CD4-positive, alpha-beta T cell treated with Interleukin-6 at 100 ng/mL for 8 hours (primary cell): ENCODE measurements around the gene TBC1D12.

Source experiments
- DNase-seq: peaks from one replicate; pipeline ENCODE4 v3.0.0-alpha.2; 2020; ENCODE audit warnings: mixed read lengths, low spot score

The TBC1D12 gene

DNA sequence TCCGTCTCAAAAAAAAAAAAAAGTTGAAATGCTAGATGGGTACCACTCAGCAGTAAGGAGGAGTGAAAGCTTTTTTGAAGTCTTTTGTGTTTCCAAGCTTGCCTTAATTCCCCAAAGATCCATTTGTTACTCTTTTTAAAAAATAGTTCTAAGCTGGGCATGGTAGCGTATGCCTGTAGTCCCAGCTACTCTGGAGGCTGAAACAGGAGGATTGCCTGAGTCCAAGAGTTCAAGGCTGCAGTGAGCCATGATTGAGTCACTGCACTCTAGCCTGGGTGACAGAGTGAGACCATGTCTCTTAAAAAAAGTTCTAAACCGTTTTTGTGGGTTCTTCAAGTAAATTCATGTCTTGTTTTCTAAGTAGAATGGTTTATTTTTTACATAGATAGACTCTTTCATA is 5.3 kb downstream of the TBC1D12 start:
- DNase-seq = no peak

DNA sequence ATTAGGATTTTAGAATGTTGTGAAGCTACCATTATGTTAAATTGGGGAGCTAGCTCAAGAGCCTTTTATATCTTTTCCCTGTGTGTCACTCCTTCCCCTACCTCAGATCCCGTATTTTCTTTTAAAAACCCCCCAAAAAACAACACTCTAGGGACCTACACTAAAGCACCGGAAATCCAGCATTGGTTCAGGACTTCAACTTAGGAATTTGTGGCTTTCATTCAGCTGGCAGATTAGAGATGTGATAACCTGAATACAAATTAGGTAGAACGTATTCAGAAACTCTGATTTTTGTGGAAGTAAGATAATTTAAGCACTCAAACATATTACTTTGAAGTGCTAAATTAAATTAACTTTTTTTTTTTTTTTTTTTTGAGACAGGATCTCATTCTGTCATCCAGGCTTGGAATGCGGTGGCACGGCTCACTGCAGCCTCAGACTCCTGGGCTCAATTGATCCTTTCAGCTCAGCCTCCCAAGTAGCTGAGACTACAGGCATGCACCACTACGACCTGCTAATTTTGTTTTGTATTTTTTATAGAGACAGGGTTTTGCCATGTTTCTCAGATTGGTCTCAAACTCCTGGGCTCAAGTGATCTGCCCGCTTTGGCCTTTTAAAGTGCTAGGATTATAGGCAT is 6.8 kb downstream of the TBC1D12 start:
- no peak for DNase-seq

DNA sequence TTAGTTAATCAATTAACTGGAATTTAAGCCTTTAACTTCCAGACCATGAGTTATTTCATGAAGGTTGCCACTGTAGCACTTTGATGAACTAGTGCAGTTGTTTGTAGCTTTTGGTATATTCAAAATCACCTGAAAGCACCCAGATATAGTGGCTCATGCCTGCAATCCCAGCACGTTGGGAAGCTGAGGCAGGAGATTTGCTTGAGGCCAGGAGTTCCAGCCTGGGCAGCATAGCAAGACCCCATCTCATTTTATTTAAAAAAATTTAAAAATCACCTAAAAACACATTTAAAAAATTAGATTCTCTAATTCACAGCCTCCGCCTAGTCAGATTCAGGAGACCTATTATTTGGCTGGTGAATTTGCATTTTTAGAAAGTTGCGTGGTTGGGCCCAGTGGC is 9.0 kb downstream of the TBC1D12 start:
- DNase-seq = no peak

DNA sequence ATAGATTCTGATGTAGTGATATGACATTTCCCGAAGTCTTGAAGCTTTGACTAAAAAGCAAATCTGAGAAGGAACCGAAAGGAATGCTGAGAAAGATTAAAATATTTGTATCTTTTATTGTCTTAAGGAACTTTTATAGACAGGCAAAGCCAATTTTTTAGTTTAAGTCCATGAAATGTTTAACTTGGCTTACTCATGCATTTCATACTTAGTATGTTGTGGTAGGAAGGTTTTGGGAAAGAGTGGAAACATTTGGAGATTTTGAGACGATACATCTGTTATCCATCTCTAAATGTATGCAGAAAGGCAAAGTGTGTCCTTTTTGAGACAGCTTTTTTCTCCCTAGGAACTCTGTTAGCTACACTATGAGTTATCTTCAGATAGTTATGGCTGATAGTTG is 10.1 kb downstream of the TBC1D12 start:
- DNase-seq = no peak

DNA sequence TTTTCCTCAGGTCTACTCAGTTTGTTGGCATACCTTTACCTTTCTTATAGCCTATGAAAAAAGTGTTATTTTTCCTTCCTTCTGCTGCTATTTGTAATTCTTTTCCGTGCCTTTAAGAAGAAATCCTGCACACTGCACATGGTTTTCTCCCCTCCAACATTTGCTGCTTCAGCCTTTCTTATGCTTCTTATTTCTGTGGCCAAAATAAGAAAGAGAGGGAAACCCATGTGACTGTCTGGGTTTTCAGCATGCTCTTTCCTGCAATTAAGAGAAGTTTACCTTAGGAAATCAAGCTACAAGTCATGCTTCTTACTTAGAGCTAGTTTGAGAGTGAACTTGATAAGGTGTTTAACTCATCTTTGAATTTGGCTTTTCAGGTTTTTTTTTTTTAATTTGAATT is 11.0 kb downstream of the TBC1D12 start:
- no peak for DNase-seq

DNA sequence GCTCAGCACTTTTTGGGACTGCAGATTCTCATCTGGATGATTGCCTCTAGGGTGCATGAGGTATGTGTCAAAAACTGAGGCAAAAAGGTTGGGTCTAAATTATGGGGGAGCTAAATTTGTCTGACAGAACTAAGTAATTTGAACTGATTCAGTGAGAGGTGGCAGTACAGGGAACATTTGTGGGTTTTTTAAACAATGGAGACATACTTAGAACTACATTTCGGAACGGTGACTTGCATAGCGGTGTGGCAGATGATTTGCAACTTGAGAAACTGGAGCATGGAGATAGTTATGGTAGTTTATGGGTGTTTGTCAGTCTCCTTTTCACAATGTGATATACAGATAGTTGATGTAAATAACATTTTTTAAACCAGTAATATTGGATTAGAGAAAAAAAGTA is 14.6 kb downstream of the TBC1D12 start:
- no peak for DNase-seq

DNA sequence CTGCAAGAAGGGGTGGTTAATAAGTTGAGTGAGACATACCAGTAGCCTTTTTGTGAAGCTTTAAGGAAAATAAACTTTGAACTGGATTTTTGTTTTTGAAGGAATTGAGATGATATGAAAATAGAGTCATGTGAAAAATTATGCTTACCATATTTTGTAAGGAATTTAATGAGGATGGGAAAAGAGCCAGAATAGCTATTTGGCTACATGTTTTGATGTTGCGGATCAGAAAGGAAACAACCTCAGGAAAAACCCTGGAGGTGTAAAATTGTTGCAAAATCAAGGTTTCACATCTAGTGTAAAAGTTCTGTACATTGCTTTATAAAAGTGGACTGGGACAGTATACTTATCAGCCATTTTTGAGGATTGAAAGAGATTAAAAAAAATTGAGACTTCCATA is 15.0 kb downstream of the TBC1D12 start:
- DNase-seq = no peak

DNA sequence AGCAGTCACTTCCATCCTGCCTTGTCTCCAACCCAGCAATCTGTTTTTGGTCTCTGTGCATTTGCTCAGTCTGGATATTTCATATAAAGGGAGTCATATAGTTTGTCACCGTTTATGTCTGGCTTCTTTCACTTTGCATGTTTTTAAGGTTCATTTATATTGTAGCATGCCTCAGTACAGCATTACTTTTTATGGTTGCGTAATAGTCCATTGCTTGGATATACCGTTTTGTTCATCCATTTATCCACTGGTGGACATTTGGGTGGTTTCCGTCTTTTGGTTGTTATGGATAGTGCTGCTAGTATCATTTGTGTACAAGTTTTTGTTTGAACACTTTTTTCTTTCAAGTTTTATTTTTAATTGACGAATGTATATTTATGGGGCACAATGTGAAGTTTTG is 18.2 kb downstream of the TBC1D12 start:
- DNase-seq = no peak

DNA sequence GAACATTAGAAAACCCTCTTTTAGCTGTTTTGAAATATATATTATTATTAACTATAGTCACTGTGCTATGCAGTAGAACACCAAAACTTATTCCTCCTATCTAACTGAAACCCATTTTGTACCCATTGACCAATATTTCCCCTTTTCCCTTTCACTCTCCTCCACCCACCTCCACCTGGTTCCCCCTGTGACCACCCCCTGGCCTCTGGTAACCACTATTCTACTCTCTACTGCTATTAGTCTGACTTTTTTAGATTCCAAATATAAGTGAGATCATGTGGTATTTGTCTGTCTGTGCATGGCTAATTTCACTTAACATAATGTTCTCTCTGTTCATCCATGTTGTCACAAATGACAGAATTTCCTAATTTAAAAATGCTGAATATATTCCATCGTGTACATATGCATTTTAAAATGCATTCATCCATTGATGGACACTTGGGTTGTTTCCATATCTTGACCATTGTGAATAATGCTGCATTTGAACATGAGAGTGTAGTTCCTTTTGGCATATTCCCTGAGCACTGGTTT is 18.7 kb downstream of the TBC1D12 start:
- no peak for DNase-seq

DNA sequence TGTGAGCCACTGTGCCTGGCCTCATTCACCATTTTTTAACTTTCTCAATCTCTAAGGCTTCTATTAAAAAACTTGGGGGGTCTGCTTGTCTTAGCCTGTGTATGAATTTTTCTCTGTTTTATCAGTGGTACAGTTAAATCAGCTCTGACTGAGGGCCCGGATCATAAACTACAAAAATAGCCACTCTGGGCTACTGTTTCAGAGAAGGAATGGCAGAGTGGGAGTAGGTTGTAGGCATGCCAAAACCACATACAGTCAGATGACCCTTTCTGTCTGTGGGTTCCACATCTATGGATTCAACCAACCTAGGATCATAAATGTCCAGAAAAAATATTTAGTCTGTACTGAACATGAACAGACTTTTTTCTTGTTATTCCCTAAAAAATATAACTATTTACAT is 21.3 kb downstream of the TBC1D12 start:
- DNase-seq = no peak

DNA sequence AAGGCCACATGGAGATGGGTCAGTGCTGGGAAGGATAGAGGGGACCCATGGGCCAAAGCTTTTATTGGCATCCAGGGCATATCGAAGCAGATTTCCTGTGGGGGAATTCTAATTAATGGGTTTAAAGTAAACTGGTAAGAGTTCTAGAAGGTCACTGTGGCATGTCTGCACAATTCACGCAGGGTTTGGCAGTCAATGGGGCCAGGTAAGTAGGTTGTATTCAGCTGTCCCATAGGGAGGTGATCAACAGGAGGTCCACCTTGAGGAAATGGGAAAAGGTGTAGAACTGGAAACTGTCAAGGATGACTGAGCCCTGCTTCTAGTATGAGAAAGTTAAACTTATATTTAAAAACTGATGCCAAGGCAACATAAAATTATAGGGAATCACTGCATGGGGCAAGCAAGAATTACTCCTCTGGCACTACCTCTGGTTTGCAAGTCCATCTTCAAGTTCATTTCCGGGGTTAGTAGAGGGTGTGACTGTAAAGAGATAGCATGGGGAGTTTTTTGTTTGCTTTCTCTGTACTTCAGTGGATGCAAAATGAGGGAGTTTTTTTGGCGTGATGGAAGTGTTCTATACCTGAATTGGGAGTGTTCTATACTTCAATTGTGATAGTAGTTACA is 22.5 kb downstream of the TBC1D12 start:
- no peak for DNase-seq

DNA sequence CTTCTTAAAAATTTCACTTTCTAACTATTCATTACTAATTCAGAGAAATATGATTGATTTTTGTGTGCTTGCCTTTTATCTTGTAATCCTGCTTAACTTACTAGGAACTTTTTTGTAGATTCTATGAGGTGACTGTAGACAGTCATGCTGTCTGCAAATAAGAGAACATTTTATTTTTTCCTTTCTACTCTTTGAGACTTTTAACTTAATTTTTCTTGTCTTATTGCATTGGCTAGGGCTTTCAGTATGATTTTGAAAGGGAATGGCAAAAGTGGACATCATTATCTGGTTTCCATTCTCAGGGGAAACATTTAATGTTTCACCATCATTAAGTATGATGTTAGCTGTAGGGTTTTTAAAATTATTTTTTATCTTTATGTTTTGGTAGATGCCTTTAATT is 23.6 kb downstream of the TBC1D12 start:
- no peak for DNase-seq

DNA sequence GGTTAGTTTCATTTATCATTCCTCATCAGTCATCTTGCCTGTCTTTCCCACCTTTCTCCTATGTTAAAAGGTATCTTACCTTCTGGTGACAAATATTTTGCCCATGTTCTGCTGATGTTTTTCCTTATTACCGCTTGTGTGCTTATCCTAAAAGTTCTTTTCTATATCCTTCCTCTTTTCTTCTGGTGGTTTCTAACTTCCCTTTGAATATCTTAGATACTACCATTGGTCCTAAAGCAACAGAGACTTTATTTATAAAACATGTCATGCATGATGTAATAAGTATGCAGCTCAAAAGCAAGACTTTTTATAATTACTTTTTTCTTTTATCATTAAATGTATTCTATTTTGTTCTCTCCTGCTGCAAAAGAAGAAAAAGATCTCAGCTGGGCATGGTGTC is 24.8 kb downstream of the TBC1D12 start:
- no peak for DNase-seq

DNA sequence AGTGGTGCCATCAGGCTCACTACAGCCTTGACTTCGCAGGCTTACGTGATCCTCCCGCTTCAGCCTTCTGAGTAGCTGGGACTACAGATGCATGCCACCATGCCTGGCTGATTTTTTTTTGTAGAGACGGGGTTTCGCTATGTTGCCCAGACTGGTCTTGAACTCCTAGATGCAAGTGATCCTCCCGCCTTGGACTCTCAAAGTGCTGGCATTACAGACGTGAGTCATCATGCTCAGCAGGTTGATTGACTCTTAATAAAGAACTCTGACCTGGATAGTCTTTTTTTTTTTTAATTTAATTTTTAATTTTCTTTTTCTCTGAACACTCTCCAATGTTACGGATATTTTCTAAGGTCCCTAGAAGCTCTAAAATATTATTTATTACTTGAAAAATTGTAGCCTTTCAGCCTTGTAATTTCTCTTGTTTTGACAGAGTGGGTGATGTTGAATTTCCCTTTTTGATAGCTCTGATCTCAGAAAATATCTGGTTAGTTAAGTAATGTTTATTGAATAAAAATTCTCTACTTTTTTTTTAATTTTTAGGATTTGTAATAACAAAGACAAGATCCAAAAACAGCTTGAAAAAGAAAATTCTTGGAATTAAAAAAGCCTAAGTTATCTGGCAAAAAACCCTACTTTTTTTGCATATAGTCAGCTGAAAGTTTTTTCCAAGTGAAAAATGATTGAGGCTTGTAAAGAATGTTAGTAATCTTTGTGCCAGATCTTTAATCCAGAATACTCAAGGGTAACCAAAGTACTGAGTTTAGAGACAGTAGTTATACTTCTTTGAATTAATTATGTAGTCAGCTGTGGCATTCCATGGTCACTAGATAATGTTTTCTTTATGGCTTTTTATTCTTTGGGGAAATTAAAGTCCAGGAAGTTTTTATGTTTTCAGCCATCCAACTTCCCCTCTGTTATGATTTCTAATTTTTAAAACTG is 26.7 kb downstream of the TBC1D12 start:
- no peak for DNase-seq

DNA sequence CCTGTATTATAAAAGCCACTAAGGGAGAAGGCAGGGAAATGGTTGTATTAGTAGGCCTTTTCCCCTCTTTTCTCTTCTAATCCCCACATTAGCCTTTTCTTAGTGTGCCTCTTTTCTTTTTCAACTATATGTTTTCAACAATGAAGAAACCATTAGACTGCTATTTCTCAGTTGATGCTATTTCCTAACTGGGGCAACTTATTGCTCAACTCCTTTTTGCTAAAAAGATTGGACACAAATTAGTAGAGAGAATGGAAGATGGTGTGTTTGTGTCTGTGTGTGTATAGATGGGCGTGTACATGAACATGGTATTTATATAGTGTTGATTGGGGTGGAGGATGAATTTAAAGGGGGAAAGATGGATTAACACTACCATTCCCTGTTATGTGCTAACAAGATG is 28.4 kb downstream of the TBC1D12 start:
- DNase-seq = no peak

DNA sequence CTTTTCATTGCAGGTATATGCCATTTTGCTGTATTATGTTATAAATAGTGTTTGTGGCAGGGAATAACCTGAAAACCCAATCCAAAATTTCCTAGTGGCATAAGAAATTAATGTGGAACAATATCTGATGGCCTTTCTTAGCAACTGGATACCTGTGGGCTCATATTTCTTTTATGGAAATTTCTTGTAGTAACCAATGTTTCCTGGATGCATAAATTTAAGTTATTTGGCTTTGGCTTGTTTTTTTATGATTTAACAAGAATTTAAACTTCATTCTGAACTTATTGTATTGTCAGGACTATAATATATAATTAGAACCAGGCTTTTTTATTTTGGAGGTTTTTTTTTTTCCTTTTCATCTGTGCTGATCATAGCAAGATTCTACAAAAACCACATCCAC is 30.1 kb downstream of the TBC1D12 start:
- no peak for DNase-seq

DNA sequence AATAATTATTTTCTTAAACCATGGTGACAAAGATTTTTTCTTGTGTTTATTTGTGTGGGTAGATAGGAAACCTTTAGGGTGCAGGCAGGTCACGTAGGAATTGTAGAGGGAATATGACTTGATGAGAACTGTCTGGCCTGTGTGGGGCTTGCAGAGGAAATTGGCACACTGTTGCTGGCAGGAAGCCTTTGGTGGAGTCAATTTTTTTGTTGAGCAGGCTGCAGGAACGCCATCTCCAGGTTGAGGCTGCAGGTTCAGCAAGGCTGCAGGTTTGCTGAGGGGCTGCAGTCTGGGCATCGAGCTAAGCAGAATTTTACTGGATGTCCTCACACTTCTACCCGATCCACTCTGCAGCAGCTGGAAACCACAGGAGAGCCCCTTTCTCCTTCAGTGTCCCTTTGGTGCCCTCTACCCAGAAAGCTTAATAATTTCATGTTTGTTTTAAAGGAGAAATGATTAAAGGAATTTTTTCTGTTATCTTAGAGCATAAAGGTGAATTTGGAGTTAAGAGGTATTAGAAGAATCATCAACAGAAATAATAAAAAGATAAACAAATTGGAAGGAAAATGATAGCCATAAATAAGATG is 37.0 kb downstream of the TBC1D12 start:
- DNase-seq = no peak

DNA sequence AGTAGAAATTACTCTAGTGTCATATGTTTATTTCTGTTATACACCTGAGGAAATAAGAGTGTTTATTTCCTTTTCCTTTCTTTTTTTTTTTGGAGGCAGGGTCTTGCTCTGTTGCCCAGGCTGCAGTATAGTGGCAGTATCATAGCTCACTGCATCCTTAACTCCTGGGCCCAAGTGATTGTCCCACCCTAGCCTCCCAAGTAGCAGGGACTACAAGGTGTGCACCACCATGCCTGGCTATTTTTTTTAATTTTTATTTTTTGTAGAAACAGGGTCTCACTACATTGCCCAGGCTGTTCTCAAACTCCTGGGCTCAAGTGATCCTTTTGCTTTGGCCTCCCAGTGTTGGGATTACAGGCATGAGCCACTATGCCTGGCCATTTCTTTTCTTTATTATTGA is 37.8 kb downstream of the TBC1D12 start:
- DNase-seq = no peak

DNA sequence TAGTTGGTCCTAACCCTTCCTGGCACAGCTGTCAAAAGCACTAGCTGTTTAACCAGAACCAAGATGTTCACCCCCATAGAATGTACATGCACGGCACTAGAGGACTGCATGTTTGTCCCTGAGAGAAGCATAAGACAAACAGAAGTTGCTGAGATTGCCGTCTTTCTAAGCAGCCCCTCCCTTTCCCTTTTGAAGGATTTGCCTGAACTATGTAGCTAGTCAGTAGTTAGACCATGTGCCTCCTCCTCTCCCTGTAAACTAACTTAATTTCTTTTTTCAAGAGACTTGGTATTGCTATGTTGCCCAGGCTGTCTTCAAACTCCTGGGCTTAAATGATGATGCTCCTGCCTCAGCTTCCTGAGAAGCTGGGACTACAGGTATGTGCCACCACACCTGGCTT is 40.7 kb downstream of the TBC1D12 start:
- no peak for DNase-seq

DNA sequence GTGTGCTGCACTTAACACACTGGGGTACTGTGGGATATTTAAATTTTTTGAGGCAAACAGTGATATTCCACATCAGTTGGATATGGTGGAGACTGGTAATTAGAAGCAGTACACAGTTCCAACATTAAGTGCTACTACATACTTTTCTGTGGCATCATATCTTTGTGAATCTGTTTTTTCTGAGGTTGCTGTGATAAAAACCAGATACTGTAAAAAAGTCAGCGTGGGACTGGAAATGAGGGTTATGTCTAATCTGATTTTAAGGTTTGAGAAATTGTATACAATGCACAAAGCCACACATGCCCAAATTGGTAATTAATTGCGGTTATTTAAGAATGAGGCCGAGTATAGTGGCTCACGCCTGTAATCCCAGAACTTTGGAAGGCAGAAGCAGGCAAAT is 41.2 kb downstream of the TBC1D12 start:
- DNase-seq = no peak

DNA sequence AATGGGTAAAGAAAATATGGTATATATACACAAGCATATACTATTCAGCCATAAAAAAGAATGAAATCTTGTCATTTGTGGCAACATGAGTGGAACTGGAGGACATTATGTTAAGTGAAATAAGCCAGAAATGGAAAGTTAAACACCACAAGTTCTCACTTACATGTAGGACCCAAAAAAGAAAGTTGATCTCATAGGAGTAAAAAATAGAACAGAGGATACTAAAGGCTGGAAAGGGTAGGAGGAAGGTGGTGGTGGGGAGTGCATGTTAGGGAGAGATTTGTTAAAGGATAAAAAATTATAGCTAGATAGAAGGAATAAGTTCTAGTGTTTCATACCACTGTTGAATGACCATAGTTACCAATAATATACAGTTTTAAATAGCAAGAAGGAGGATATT is 48.4 kb downstream of the TBC1D12 start:
- DNase-seq = no peak

DNA sequence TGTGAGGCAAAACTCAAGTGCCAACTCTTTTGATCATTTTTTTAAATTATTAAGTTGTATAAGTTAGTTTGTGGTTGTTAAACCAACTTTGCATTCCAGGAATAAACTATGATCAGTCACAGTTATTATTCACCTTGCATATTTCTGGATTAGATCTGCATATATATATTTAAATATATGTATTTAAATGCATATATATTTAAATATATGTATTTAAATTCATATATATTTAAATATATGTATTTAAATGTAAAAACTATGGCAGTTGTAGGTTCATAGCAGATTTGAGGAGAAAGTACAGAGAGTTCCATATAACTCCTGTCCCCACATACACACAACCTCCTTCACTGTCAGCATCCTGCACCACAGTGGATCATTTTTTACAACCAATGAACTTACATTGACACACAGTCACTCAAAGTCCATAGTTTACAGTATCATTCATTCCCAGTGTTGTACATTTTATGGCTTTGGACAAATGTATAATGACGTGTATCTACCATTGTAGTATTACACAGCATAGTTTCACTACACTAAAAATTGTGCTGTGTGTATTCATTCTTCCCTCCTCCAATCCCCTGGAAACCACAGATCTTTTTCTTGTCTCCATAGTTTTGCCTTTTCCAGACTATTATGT is 49.7 kb downstream of the TBC1D12 start:
- DNase-seq = no peak
